Keratinocyte (primary cell): ENCODE results near the gene AGPAT3. TPM values are rescaled to one million over a fixed set of nuclear protein-coding genes. Genes with fewer than 3 reads are reported as not detected.

Experiments used
- DNase-seq: peaks from one replicate; pipeline ENCODE4 v3.0.0-alpha.2; 2011; ENCODE audit warnings: low read depth, missing footprints, low spot score
- FAIRE-seq: peaks from 2 replicates; lab custom pipeline; 2011; peaks lifted over from hg19 to GRCh38; lab: Jason Lieb, UNC
- H2AFZ ChIP-seq: 2 replicates; pipeline ENCODE4 v1.6.0; 2012; ENCODE audit warnings: low read length, control low read depth, inconsistent platforms; ENCODE audit not compliant: control insufficient read depth
- H3K27ac ChIP-seq: 2 replicates; pipeline ENCODE4 v1.5.1; 2011; ENCODE audit warnings: low read length; ENCODE audit not compliant: control insufficient read depth, insufficient read depth
- H3K27me3 ChIP-seq: 3 replicates; pipeline ENCODE4 v1.6.0; 2011; ENCODE audit warnings: low read length; ENCODE audit not compliant: control insufficient read depth, insufficient read depth; ENCODE audit errors: extremely low read depth
- H3K36me3 ChIP-seq, 2 experiments: 2 replicates in 1 of 2; 3 replicates in 1 of 2; pipeline ENCODE4 v1.5.1; 2011; ENCODE audit warnings: low read length in 2 of 2, mild to moderate bottlenecking in 1 of 2; ENCODE audit not compliant: control insufficient read depth in 2 of 2, insufficient read depth in 2 of 2; ENCODE audit errors: extremely low read depth in 1 of 2
- H3K4me1 ChIP-seq: 3 replicates; pipeline ENCODE4 v1.5.1; 2011; ENCODE audit warnings: low read length; ENCODE audit not compliant: control insufficient read depth, insufficient read depth; ENCODE audit errors: extremely low read depth
- H3K4me2 ChIP-seq: 3 replicates; pipeline ENCODE4 v1.6.0; 2011; ENCODE audit warnings: low read depth, low read length; ENCODE audit not compliant: control insufficient read depth, insufficient read depth; ENCODE audit errors: extremely low read depth
- H3K4me3 ChIP-seq, 3 experiments: fragments of 200-600 bp in 1 of 3; sonication (generic) in 1 of 3; 2 replicates in 2 of 3; 3 replicates in 1 of 3; pipeline ENCODE4 v1.5.1; 2011 to 2016; ENCODE audit warnings: low read length in 3 of 3, mild to moderate bottlenecking in 3 of 3, control low read depth in 2 of 3, inconsistent platforms in 1 of 3, low read depth in 1 of 3, mixed read lengths in 1 of 3, mixed run types in 1 of 3, moderate library complexity in 1 of 3; ENCODE audit not compliant: control insufficient read depth in 2 of 3, insufficient read depth in 2 of 3; ENCODE audit errors: extremely low read depth in 1 of 3
- H3K79me2 ChIP-seq: 2 replicates; pipeline ENCODE4 v1.6.0; 2012; ENCODE audit warnings: low read length; ENCODE audit not compliant: control insufficient read depth, insufficient read depth
- H3K9ac ChIP-seq: 3 replicates; pipeline ENCODE4 v1.6.0; 2011; ENCODE audit warnings: low read length; ENCODE audit not compliant: control insufficient read depth, insufficient read depth; ENCODE audit errors: extremely low read depth
- H3K9me1 ChIP-seq: 3 replicates; pipeline ENCODE4 v1.6.0; 2011; ENCODE audit warnings: low read length; ENCODE audit not compliant: control insufficient read depth, insufficient read depth; ENCODE audit errors: extremely low read depth
- H3K9me3 ChIP-seq: 2 replicates; pipeline ENCODE4 v1.5.1; 2012; ENCODE audit warnings: low read depth, low read length; ENCODE audit not compliant: control insufficient read depth
- H4K20me1 ChIP-seq: 3 replicates; pipeline ENCODE4 v1.6.0; 2011; ENCODE audit warnings: low read length; ENCODE audit not compliant: control insufficient read depth, insufficient read depth; ENCODE audit errors: extremely low read depth
- CTCF ChIP-seq, 3 experiments: IDR thresholded peaks in 1 of 3; conservative IDR thresholded peaks in 1 of 3; optimal IDR thresholded peaks in 1 of 3; 2 replicates in 2 of 3; 3 replicates in 1 of 3; pipeline versions ENCODE3 to v1.5.1; 2011; ENCODE audit warnings: low read length in 3 of 3, mild to moderate bottlenecking in 3 of 3, moderate library complexity in 2 of 3, control low read depth in 1 of 3, inconsistent platforms in 1 of 3; ENCODE audit not compliant: insufficient read depth in 2 of 3; ENCODE audit errors: extremely low read depth in 1 of 3
- EZH2 ChIP-seq: IDR thresholded peaks from one replicate; pipeline ENCODE4 v1.6.1; 2012; ENCODE audit warnings: inconsistent platforms, mild to moderate bottlenecking, low read length, moderate library complexity
- dilution Hi-C: fragments of 300-500 bp; cut with MboI; formaldehyde crosslinking; loops from one replicate; pipeline ENCODE4 v1.7.0; 2020; ENCODE audit warnings: low sequenced_read_pairs; ENCODE audit not compliant: extremely low pct_ligation_motif_present
- polyA plus RNA-seq, 5 experiments: library from polyadenylated mRNA; depleted of rRNA in 3 of 5; stranded (reverse) in 3 of 5; stranded (forward) in 1 of 5; unstranded in 1 of 5; fragments of >200 nt; gene quantifications; 1 replicate in 1 of 5; 2 replicates in 3 of 5; 3 replicates in 1 of 5; pipeline versions ENCODE4 v1.2.1 to v1.2.3, GENCODE V29; 2011 to 2012; ENCODE audit warnings: missing spikeins in 2 of 5, low read depth in 1 of 5, low replicate concordance in 1 of 5

Gene AGPAT3
- polyA plus RNA-seq, 1 donor (not counting 4 experiments of a cell fraction or from before 2014, with no cell fraction given) = 21.7 TPM

- FAIRE-seq (no peak), DNase-seq (no peak)
- no peaks in the 10 kb centered on the region for H3K27me3 ChIP-seq
- peaks cover 0 to 5% of the 10 kb centered on the region in 2 experiments for H3K36me3 ChIP-seq
- no peaks in the 10 kb centered on the region for H3K4me1 ChIP-seq
- no peak overlapping the region for H3K27ac ChIP-seq
- dilution Hi-C loops = no loop called here
- no peak overlapping the region for H3K4me3 ChIP-seq
- H3K9me1 ChIP-seq = no peaks in the 10 kb centered on the region
- H3K9ac ChIP-seq = no peak overlapping the region
- H3K4me2 ChIP-seq = no peak overlapping the region
- no peak overlapping the region for H2AFZ ChIP-seq
- no peaks in the 10 kb centered on the region for H4K20me1 ChIP-seq
- no peaks in the 10 kb centered on the region for H3K9me3 ChIP-seq
- H3K79me2 ChIP-seq = peaks cover 14% of the 10 kb centered on the region
- no peak for TF ChIP-seq CTCF (optimal IDR thresholded peaks at IDR 0.05 in 1 of 3, IDR thresholded peaks at IDR 0.05 in 1 of 3, conservative IDR thresholded peaks at IDR 0.05 in 1 of 3; ENCODE audit: extremely low read depth in 1 of 3, insufficient read depth in 2 of 3, low read length in 3 of 3)
- no peak for TF ChIP-seq EZH2
Observed at GRCh38 chr21:43890042-43890441, 25.0 kb downstream of the AGPAT3 start.

GRCh38 chr21:43892334-43892733, 27.3 kb downstream of the AGPAT3 start:
- Histone ChIP-seq H3K4me1 (no peaks in the 10 kb centered on the region), H3K27me3 (no peaks in the 10 kb centered on the region), H3K9me1 (no peaks in the 10 kb centered on the region), H3K9me3 (no peaks in the 10 kb centered on the region), H3K4me2 (no peak overlapping the region), H2AFZ (no peak overlapping the region), H3K27ac (no peak overlapping the region), H3K9ac (no peak overlapping the region), H4K20me1 (no peaks in the 10 kb centered on the region), H3K79me2 (peaks cover 10% of the 10 kb centered on the region), H3K36me3 (peaks cover 0 to 3% of the 10 kb centered on the region in 2 experiments), H3K4me3 (no peak overlapping the region)
- dilution Hi-C loops = no loop called here
- DNase-seq (no peak), FAIRE-seq (no peak)
- TF ChIP-seq EZH2 = no peak
- TF ChIP-seq CTCF (optimal IDR thresholded peaks at IDR 0.05 in 1 of 3, IDR thresholded peaks at IDR 0.05 in 1 of 3, conservative IDR thresholded peaks at IDR 0.05 in 1 of 3; ENCODE audit: extremely low read depth in 1 of 3, insufficient read depth in 2 of 3, low read length in 3 of 3) = no peak
